ENCODE results near the gene FAM81B.

GRCh38 chr5:95414451-95414850 lies 23.3 kb downstream of the FAM81B start:
- TF ChIP-seq CTCF (IDR thresholded peaks at IDR 0.05) (no peak), POLR2AphosphoS5 (IDR thresholded peaks at IDR 0.05) (no peak)
